Neural cell (in vitro differentiated cells): ENCODE results near the gene COL13A1. TPM values are rescaled to one million over a fixed set of nuclear protein-coding genes. Genes with fewer than 3 reads are reported as not detected.

Experiments
- H2AFZ ChIP-seq: fragments of 200-600, 300-800 bp; sonication (generic), shearing (Covaris generic); 2 replicates; pipeline ENCODE4 v1.6.0; 2014; ENCODE audit warnings: low read depth, mild to moderate bottlenecking, antibody characterized with exemption, low read length, moderate library complexity
- H3F3A ChIP-seq: fragments of 200-600 bp; shearing (Covaris generic); 2 replicates; pipeline ENCODE4 v1.6.1; 2016; ENCODE audit warnings: mild to moderate bottlenecking, moderate library complexity, mixed read lengths, antibody characterized with exemption, low read length; ENCODE audit not compliant: insufficient read depth, poor library complexity, severe bottlenecking
- H3K27ac ChIP-seq: fragments of 200-600, 300-800 bp; sonication (generic), shearing (Covaris generic); 2 replicates; pipeline ENCODE4 v1.5.1; 2014; ENCODE audit warnings: mild to moderate bottlenecking, low read length, moderate library complexity
- H3K27me3 ChIP-seq: fragments of 300-800, 200-600 bp; sonication (generic), shearing (Covaris generic); 2 replicates; pipeline ENCODE4 v1.6.0; 2014; ENCODE audit warnings: mild to moderate bottlenecking, low read depth, low read length, moderate library complexity; ENCODE audit not compliant: insufficient read depth
- H3K36me3 ChIP-seq: fragments of 300-800, 200-600 bp; sonication (generic), shearing (Covaris generic); 2 replicates; pipeline ENCODE4 v1.5.1; 2014; ENCODE audit warnings: mild to moderate bottlenecking, antibody characterized with exemption, low read length, moderate library complexity; ENCODE audit not compliant: insufficient read depth
- H3K4me2 ChIP-seq: fragments of 300-800, 200-600 bp; sonication (generic), shearing (Covaris generic); 2 replicates; pipeline ENCODE4 v1.6.0; 2014; ENCODE audit warnings: mild to moderate bottlenecking, low read length
- H3K4me3 ChIP-seq: fragments of 300-800, 200-600 bp; sonication (generic), shearing (Covaris generic); 2 replicates; pipeline ENCODE4 v1.5.1; 2014; ENCODE audit warnings: mild to moderate bottlenecking, low read length, moderate library complexity
- H3K79me2 ChIP-seq: fragments of 200-600 bp; shearing (Covaris generic); replicated peaks from 2 replicates; pipeline ENCODE4 v1.6.0; 2014; ENCODE audit warnings: mild to moderate bottlenecking, low read length, moderate library complexity; ENCODE audit not compliant: insufficient read depth
- H3K9ac ChIP-seq: fragments of 300-800, 200-600 bp; sonication (generic), shearing (Covaris generic); 2 replicates; pipeline ENCODE4 v1.6.1; 2016; ENCODE audit warnings: mild to moderate bottlenecking, low read length, mixed read lengths
- H3K9me2 ChIP-seq: fragments of 200-600 bp; shearing (Covaris generic); 2 replicates; pipeline ENCODE4 v1.6.1; 2016; ENCODE audit warnings: mild to moderate bottlenecking, low read length, mixed read lengths; ENCODE audit not compliant: insufficient read depth
- H3K9me3 ChIP-seq: fragments of 200-600, 300-800 bp; sonication (generic), shearing (Covaris generic); 2 replicates; pipeline ENCODE4 v1.6.1; 2016; ENCODE audit warnings: mild to moderate bottlenecking, mixed run types, low read length, moderate library complexity, mixed read lengths
- H4K20me1 ChIP-seq: fragments of 200-600 bp; shearing (Covaris generic); 2 replicates; pipeline ENCODE4 v1.6.1; 2016; ENCODE audit warnings: mild to moderate bottlenecking, mixed run types; ENCODE audit not compliant: insufficient read depth
- EP300 ChIP-seq: fragments of 450-650 bp; conservative IDR thresholded peaks from 2 replicates; pipeline ENCODE4 v1.6.1; 2014; ENCODE audit warnings: antibody characterized with exemption, mild to moderate bottlenecking, moderate library complexity; ENCODE audit not compliant: poor library complexity, severe bottlenecking
- EZH2 ChIP-seq: fragments of 200-600, 300-800 bp; shearing (Covaris generic), sonication (generic); IDR thresholded peaks from 2 replicates; pipeline ENCODE4 v1.6.1; 2014; ENCODE audit warnings: antibody characterized with exemption, low read length, borderline replicate concordance, mild to moderate bottlenecking; ENCODE audit not compliant: insufficient read depth, poor library complexity, severe bottlenecking
- MXI1 ChIP-seq: fragments of 450-650 bp; conservative IDR thresholded peaks from 2 replicates; pipeline ENCODE4 v1.6.1; 2014; ENCODE audit warnings: antibody characterized with exemption, mild to moderate bottlenecking; ENCODE audit not compliant: poor library complexity, severe bottlenecking
- POLR2AphosphoS5 ChIP-seq: IDR thresholded peaks from 2 replicates; pipeline ENCODE4 v1.6.1; 2012
- RAD21 ChIP-seq: fragments of 450-650 bp; conservative IDR thresholded peaks from 2 replicates; pipeline ENCODE4 v1.6.1; 2014; ENCODE audit warnings: antibody characterized with exemption, mild to moderate bottlenecking, moderate library complexity
- SMC3 ChIP-seq: fragments of 450-650 bp; conservative IDR thresholded peaks from 2 replicates; pipeline ENCODE4 v1.6.1; 2014; ENCODE audit warnings: antibody characterized with exemption, mild to moderate bottlenecking, moderate library complexity; ENCODE audit not compliant: poor library complexity
- TAF1 ChIP-seq: IDR thresholded peaks from 2 replicates; pipeline ENCODE4 v1.6.1; 2012; ENCODE audit warnings: low read depth
- polyA plus RNA-seq: library from polyadenylated mRNA; depleted of rRNA; stranded (reverse); fragments of >200 nt; gene quantifications from 2 replicates; pipeline ENCODE4 v1.2.3, GENCODE V29; 2014
- TF ChIP-seq, protein P1 (sequence below): fragments of 450-650 bp; IDR thresholded peaks from 2 replicates; pipeline ENCODE4 v1.5.1; 2014; ENCODE audit warnings: antibody characterized with exemption, mild to moderate bottlenecking, moderate library complexity; ENCODE audit not compliant: poor library complexity, severe bottlenecking
- TF ChIP-seq, protein P2 (sequence below): IDR thresholded peaks from 2 replicates; pipeline ENCODE4 v1.6.1; 2012; ENCODE audit warnings: borderline replicate concordance

Gene COL13A1
- polyA plus RNA-seq, 1 donor from 2014 or later = 4.7 TPM

DNA sequence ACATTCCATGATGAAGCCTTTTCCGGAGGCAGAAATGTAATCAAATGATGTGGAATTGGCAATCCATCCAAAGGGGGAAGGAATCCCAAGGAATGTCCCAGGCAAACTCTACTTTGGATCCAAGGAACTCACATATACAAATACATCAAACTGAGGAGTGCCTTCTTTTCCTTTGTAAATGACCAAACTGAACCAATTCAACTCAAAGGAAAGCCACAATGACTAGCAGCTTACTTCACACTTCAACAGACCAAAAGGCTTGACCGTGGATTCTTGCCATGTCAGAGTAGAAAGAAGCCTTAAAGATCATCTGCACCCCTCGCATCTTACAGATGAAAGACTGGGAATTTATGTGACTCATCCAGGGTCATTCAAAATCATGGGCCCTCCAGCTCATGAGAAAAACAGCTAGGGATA is 171.3 kb downstream of the COL13A1 start:
- Histone ChIP-seq H3K9me3 (peaks cover 8% of the 10 kb centered on the region), H4K20me1 (no peaks in the 10 kb centered on the region), H3K79me2 (no peaks in the 10 kb centered on the region), H3F3A (no peaks in the 10 kb centered on the region), H2AFZ (no peak overlapping the region), H3K9ac (no peak overlapping the region), H3K27me3 (no peaks in the 10 kb centered on the region), H3K4me3 (no peak overlapping the region), H3K4me2 (no peak overlapping the region), H3K27ac (no peak overlapping the region), H3K36me3 (no peaks in the 10 kb centered on the region), H3K9me2 (no peaks in the 10 kb centered on the region)
- TF ChIP-seq MXI1 (no peak), POLR2AphosphoS5 (no peak), RAD21 (no peak), EP300 (no peak), SMC3 (no peak), TAF1 (no peak), EZH2 (no peak)
- TF ChIP-seq, protein P1, sequence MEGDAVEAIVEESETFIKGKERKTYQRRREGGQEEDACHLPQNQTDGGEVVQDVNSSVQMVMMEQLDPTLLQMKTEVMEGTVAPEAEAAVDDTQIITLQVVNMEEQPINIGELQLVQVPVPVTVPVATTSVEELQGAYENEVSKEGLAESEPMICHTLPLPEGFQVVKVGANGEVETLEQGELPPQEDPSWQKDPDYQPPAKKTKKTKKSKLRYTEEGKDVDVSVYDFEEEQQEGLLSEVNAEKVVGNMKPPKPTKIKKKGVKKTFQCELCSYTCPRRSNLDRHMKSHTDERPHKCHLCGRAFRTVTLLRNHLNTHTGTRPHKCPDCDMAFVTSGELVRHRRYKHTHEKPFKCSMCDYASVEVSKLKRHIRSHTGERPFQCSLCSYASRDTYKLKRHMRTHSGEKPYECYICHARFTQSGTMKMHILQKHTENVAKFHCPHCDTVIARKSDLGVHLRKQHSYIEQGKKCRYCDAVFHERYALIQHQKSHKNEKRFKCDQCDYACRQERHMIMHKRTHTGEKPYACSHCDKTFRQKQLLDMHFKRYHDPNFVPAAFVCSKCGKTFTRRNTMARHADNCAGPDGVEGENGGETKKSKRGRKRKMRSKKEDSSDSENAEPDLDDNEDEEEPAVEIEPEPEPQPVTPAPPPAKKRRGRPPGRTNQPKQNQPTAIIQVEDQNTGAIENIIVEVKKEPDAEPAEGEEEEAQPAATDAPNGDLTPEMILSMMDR = no peak
- TF ChIP-seq, protein P2, sequence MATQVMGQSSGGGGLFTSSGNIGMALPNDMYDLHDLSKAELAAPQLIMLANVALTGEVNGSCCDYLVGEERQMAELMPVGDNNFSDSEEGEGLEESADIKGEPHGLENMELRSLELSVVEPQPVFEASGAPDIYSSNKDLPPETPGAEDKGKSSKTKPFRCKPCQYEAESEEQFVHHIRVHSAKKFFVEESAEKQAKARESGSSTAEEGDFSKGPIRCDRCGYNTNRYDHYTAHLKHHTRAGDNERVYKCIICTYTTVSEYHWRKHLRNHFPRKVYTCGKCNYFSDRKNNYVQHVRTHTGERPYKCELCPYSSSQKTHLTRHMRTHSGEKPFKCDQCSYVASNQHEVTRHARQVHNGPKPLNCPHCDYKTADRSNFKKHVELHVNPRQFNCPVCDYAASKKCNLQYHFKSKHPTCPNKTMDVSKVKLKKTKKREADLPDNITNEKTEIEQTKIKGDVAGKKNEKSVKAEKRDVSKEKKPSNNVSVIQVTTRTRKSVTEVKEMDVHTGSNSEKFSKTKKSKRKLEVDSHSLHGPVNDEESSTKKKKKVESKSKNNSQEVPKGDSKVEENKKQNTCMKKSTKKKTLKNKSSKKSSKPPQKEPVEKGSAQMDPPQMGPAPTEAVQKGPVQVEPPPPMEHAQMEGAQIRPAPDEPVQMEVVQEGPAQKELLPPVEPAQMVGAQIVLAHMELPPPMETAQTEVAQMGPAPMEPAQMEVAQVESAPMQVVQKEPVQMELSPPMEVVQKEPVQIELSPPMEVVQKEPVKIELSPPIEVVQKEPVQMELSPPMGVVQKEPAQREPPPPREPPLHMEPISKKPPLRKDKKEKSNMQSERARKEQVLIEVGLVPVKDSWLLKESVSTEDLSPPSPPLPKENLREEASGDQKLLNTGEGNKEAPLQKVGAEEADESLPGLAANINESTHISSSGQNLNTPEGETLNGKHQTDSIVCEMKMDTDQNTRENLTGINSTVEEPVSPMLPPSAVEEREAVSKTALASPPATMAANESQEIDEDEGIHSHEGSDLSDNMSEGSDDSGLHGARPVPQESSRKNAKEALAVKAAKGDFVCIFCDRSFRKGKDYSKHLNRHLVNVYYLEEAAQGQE = no peak

DNA sequence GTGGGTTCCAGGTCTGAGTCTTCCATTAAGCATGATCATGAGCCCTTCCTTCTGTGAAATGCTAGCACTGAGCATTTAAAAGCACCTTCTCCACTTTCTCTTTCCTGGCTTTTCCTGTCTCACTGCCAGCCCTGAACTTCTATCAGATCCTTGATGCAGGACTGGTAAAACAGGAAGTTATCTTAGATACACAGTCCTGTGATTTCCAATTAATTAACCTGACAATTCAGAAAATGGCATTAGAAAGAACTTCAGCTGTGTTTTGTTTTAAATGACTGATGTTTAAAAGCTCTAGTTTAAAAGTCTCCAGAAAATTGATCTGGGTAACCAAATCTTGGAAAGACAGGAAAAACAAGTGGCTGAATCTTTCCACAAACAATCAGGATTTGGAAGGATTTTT is 172.0 kb downstream of the COL13A1 start:
- Histone ChIP-seq H4K20me1 (no peaks in the 10 kb centered on the region), H3K9ac (no peak overlapping the region), H2AFZ (no peak overlapping the region), H3K27me3 (no peaks in the 10 kb centered on the region), H3K4me3 (no peak overlapping the region), H3K4me2 (no peak overlapping the region), H3K9me3 (peaks cover 8% of the 10 kb centered on the region), H3K79me2 (no peaks in the 10 kb centered on the region), H3K9me2 (no peaks in the 10 kb centered on the region), H3K27ac (no peak overlapping the region), H3F3A (no peaks in the 10 kb centered on the region), H3K36me3 (no peaks in the 10 kb centered on the region)
- TF ChIP-seq, protein P2 = no peak
- TF ChIP-seq EP300 (no peak), TAF1 (no peak), EZH2 (no peak)
- TF ChIP-seq, protein P1 = no peak
